Dendritic cell treated with granulocyte-macrophage colony-stimulating factor and Interleukin-4, amounts not matched to agents 40 ng/mL and 50 ng/mL, for 4 days (primary cell): Measurements from ENCODE around the gene DNLZ.

Experiments used
- H3K27ac Mint-ChIP-seq: one replicate; pipeline ENCODE4 v1.8.0; 2022; ENCODE audit warnings: mild to moderate bottlenecking, mixed read lengths
- H3K27me3 Mint-ChIP-seq: one replicate; pipeline ENCODE4 v1.8.0; 2022; ENCODE audit warnings: mild to moderate bottlenecking, mixed read lengths
- H3K36me3 Mint-ChIP-seq: one replicate; pipeline ENCODE4 v1.8.0; 2022; ENCODE audit warnings: low read depth, mixed read lengths
- H3K4me1 Mint-ChIP-seq: one replicate; pipeline ENCODE4 v1.8.0; 2022; ENCODE audit warnings: low read depth, mixed read lengths
- H3K4me3 Mint-ChIP-seq: one replicate; pipeline ENCODE4 v1.8.0; 2022; ENCODE audit warnings: mild to moderate bottlenecking, moderate library complexity, mixed read lengths
- H3K9me3 Mint-ChIP-seq: one replicate; pipeline ENCODE4 v1.8.0; 2022; ENCODE audit warnings: mixed read lengths
- intact Hi-C: fragments of 100-400 bp; cut with micrococcal nuclease; formaldehyde crosslinking; loops from one replicate; pipeline ENCODE4 v1.15.0; 2022

Gene DNLZ

DNA sequence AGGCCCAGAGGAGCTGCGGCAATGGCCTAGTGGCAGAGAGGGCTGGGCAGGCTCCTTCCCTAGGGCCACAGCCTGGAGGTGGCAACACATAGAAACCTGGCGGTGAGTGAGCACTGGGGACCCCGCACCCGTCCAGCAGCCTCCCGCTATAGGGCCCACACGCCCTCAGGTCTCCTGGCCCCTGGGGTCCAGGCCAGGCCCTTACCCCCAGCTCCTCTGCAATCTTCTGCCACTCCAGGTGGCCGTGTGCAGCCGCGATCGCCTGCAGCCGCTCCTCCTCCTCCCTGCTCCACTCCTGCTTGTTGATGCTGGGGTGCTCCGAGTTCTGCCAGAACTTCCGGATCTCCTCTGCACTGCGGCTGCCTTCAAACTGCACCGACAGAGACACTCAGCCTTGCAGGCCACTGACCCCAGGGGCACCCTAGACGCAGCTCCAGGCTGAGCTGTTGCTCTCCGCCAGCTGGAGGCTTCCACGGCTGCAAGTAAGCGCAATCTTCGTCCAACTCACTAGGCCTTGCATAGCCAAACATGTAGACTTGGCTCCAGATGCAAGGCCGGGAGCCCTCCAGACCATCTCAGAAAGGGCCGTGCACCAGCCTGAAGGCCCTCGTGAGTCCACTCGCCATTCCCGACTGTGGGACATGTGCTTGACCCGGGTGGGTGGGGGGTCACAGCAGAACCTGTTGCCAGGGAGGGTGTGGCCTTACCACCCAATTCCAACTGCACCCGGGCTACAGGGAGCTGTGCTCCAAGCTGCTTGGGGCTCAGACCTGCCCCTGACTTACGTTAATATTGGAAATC, 28.4 kb upstream of the DNLZ start:
- no peaks in the 10 kb centered on the region for H3K27me3 Mint-ChIP-seq
- H3K4me1 Mint-ChIP-seq: peaks cover 8% of the 10 kb centered on the region
- H3K4me3 Mint-ChIP-seq: no peak overlapping the region
- intact Hi-C loops: no loop called here
- no peak overlapping the region for H3K27ac Mint-ChIP-seq
- H3K36me3 Mint-ChIP-seq: peaks cover 100% of the 10 kb centered on the region
- H3K9me3 Mint-ChIP-seq: no peaks in the 10 kb centered on the region

DNA sequence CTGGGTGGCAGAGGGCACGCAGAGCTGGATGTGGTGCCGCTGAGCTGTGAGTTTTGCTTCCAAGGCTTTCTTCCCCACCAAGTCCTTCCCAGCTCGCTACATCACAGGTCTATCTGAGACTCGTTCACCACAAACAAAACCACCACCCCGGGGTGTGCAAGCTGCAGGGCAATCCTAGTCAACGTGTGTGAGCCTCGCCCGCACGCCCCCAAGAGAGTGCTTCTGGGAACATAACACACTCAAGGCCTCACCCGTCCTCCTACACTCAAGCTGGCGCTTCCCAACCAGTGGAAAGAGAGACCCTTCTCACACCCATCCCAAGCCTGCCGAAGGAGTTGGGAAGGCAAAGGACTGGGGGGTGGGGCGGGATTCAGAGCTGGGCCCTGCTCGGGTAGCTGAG, 25.9 kb upstream of the DNLZ start:
- Mint-ChIP-seq H3K27me3 (no peaks in the 10 kb centered on the region), H3K27ac (no peak overlapping the region)
- intact Hi-C loops: no loop called here

DNA sequence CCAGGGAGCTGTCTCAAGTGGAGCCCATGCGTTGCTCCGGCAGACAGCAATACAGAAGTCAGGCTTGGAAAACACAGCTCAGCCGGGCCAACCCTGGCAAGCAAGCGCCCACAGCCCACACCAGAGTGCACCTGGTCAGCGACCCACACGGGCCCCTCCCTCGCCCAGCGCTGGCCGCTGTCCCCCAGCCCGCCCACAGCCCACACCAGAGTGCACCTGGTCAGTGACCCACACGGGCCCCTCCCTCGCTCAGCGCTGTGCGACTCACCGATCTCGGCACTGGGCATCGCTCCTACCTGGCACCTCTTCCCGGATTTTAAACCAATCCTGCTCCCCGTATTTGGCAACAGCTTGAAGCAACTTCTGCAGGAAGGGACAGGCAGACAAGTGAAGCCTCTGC, 23.7 kb upstream of the DNLZ start:
- H3K9me3 Mint-ChIP-seq: no peaks in the 10 kb centered on the region
- no peak overlapping the region for H3K27ac Mint-ChIP-seq
- intact Hi-C loops: no loop called here
- no peak overlapping the region for H3K4me3 Mint-ChIP-seq
- peaks cover 100% of the 10 kb centered on the region for H3K36me3 Mint-ChIP-seq
- H3K4me1 Mint-ChIP-seq: peaks cover 24% of the 10 kb centered on the region
- no peaks in the 10 kb centered on the region for H3K27me3 Mint-ChIP-seq

More for the DNA sequence above, 25.9 kb upstream of the DNLZ start:
- Mint-ChIP-seq H3K9me3 (no peaks in the 10 kb centered on the region), H3K4me1 (peaks cover 24% of the 10 kb centered on the region), H3K4me3 (no peak overlapping the region), H3K36me3 (peaks cover 100% of the 10 kb centered on the region)

DNA sequence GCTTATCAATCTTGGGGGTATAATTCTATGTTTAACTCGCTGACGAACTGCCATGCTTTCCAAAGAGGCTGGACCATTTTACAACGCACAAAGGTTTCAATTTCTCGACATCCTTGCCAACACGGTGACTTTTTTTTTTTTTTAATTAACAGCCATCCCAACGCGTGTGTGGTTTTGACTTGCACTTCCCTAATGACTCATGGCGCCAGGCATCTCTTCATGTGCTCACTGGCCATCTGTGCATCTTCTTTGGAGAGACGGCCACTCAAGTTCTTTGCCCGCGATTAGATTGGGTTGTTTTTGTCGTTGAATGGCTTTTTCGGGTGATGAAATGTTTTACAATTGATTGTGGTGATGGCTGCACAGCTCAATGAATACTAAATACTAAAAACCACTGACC, 22.5 kb upstream of the DNLZ start:
- peak overlapping the region; percentile 39 for H3K27ac Mint-ChIP-seq
- no peaks in the 10 kb centered on the region for H3K9me3 Mint-ChIP-seq
- intact Hi-C loops: no loop called here
- H3K27me3 Mint-ChIP-seq: no peaks in the 10 kb centered on the region
- peaks cover 100% of the 10 kb centered on the region for H3K36me3 Mint-ChIP-seq
- peaks cover 24% of the 10 kb centered on the region for H3K4me1 Mint-ChIP-seq
- peak overlapping the region; percentile 32 for H3K4me3 Mint-ChIP-seq

DNA sequence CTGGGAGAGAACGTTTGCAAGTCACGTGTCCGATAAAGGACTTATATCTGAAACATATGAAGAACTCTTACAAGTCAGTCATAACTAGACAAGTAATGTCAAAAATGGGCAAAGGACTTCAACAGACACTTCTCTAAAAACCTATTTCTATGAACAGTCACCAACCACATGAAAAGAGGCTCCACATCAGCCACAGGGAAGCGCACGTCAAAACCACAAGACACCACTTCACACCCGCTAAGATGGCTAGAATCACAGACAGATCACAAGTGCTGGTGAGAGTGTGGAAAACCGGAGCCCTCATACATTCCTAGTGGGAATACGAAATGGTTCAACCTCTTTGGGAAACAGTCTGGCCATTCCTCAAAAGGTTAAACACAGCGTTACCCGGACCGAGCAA, 21.5 kb upstream of the DNLZ start:
- H3K9me3 Mint-ChIP-seq: no peaks in the 10 kb centered on the region
- intact Hi-C loops: no loop called here
- no peaks in the 10 kb centered on the region for H3K27me3 Mint-ChIP-seq
- H3K4me3 Mint-ChIP-seq: no peak overlapping the region
- H3K27ac Mint-ChIP-seq: no peak overlapping the region
- peaks cover 24% of the 10 kb centered on the region for H3K4me1 Mint-ChIP-seq
- H3K36me3 Mint-ChIP-seq: peaks cover 100% of the 10 kb centered on the region

DNA sequence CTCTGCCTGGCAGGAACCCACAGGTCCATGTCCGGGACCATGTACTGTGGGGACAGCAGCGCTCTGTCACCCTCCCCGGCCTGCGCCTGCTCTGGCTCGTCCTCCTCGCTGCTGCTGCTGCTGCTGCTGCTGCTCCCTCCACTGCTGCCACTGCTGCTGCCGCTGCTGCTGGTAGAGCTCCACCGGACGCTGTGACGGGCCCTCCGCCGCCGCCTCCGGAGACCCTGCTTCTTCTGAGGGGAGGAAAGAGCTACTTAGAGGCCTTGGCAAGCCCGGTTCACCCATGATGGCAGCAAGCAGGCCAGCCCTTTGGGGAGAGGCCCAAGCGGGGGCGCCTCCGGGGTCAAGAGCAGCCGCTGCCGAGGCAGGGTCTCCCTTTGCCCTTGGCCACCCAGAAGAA, 19.9 kb upstream of the DNLZ start:
- peaks cover 16% of the 10 kb centered on the region for H3K4me1 Mint-ChIP-seq
- no peaks in the 10 kb centered on the region for H3K9me3 Mint-ChIP-seq
- no peaks in the 10 kb centered on the region for H3K27me3 Mint-ChIP-seq
- H3K4me3 Mint-ChIP-seq: no peak overlapping the region
- H3K36me3 Mint-ChIP-seq: peaks cover 100% of the 10 kb centered on the region
- peak overlapping the region; percentile 28 for H3K27ac Mint-ChIP-seq
- intact Hi-C loops: no loop called here

DNA sequence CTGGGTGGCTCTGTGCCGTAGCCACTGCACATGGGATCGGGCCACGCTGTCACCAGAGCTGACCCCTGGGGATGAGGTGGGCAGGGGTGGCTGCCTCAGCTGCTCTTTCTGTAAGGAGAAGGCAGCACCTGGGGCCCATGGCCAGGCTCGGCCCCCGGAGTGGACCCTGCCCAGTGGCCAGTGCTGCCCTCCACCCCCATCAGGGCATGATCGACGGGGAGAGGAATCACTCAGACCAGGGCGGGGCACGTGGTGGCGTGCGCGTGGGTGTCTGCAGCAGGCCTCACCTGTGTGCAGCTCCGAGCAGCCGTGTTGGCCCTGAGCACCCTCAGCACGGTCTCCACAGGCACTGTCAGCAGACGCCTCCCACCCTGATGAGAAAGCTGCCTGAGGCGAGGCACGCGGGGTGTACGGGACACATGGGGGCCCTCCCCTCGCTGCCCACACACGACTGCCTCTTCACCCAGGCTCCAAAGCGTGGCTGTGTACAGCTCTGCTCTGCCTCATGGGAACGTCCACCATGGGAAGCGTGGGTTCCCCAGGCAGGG, 18.5 kb upstream of the DNLZ start:
- H3K4me3 Mint-ChIP-seq: no peak overlapping the region
- H3K27me3 Mint-ChIP-seq: no peaks in the 10 kb centered on the region
- intact Hi-C loops: no loop called here
- H3K27ac Mint-ChIP-seq: no peak overlapping the region
- no peaks in the 10 kb centered on the region for H3K9me3 Mint-ChIP-seq
- H3K4me1 Mint-ChIP-seq: peaks cover 22% of the 10 kb centered on the region
- peaks cover 93% of the 10 kb centered on the region for H3K36me3 Mint-ChIP-seq

DNA sequence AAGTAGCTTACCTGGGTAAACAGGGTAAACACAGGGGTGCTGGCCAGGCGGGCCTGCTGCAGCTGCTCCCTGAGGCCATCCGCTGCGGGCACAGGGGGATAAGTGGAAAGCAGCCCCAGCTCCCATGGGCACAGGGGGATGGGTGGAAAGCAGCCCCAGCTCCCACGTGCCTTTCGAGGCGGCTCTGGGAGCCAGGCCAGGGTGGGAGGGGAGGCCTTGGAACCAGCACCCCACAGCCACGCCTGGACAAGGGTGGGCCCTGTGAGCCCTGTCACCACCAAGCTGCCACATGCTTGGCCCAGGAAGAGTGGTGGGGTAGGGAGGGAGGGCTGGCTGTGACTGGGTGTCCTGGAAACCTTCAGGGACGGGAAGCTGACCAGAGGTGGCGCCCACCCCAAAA, 17.8 kb upstream of the DNLZ start:
- no peaks in the 10 kb centered on the region for H3K27me3 Mint-ChIP-seq
- no peak overlapping the region for H3K27ac Mint-ChIP-seq
- peaks cover 29% of the 10 kb centered on the region for H3K4me1 Mint-ChIP-seq
- no peaks in the 10 kb centered on the region for H3K9me3 Mint-ChIP-seq
- H3K36me3 Mint-ChIP-seq: peaks cover 85% of the 10 kb centered on the region
- no peak overlapping the region for H3K4me3 Mint-ChIP-seq
- intact Hi-C loops: no loop called here

DNA sequence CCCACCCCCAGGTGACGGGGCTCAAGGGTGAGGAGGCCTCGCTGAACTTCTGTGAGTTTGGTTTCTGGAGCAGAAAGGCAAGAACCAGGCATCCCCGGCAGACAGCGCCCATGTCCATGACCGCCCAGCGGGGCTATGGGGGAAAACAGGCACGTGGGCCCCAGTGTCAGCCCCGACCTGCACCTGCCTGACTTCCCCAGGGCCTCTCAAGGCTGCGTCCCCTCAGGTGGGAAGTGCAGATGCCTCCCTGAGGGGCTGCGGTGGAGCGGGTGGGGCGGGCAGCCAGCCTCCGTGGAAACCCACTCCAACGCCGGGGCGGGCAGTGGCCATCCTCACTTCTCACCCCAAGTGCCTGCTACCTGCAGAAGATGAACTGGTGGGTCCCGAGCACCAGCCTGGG, 16.8 kb upstream of the DNLZ start:
- Mint-ChIP-seq H3K27me3 (no peaks in the 10 kb centered on the region), H3K27ac (no peak overlapping the region), H3K36me3 (peaks cover 84% of the 10 kb centered on the region), H3K4me3 (no peak overlapping the region), H3K4me1 (peaks cover 29% of the 10 kb centered on the region), H3K9me3 (no peaks in the 10 kb centered on the region)
- intact Hi-C loops: no loop called here

DNA sequence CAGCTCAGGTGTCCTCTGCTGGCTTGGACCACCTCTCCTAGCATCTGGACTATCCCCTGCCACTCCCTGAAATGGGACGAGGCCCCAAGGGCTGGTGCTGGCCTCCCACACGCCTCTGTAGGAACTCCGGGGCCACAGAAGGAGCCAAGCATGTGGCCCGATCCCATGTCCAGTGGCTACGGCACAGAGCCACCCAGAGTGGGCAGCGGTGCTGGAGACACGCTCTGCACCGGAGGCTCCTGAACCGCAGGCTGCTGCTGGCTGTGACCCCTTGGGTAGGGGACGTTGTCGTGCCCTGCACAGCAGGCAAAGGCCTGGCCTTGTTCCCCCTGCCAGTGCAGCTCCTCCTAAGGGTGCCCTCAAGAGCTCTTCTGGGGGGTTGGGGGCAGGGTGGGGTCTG, 16.3 kb upstream of the DNLZ start:
- intact Hi-C loops: no loop called here
- H3K9me3 Mint-ChIP-seq: no peaks in the 10 kb centered on the region
- H3K4me1 Mint-ChIP-seq: peaks cover 29% of the 10 kb centered on the region
- peaks cover 84% of the 10 kb centered on the region for H3K36me3 Mint-ChIP-seq
- H3K27me3 Mint-ChIP-seq: no peaks in the 10 kb centered on the region
- no peak overlapping the region for H3K4me3 Mint-ChIP-seq
- no peak overlapping the region for H3K27ac Mint-ChIP-seq

DNA sequence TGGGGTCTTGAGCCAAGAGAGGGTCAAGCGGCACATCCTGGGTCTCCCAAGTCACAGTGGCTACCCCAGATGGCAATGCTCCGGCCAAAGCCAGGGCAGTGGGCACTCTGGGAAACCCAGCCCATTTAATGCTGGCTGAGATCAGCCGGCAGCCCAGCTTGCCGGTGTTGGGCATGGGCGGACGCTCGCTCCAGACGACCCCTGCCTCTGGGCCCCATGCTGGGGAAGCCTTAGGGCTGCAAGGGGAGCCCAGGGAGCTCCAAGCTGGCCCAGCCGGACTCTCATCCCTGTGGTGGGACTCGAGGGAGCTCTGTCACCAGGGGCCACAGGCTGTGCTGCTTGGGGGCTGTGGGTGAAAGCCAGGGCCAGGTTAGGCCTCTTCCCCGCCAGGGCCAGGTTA, 15.9 kb upstream of the DNLZ start:
- no peak overlapping the region for H3K27ac Mint-ChIP-seq

DNA sequence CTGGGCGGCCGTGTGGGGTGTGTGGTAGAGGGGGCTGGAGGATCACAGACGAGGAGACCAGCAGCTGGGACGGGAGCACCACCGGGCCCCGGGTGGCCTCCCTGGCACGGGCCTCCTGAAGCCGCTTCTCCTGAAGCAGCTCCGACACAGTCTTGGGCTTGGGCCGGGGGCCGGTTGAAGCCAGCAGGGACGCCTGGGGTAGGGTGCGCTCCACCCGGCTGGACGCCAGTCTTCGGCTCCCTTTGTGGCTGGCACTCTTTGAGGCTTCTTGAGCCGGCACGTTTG, 15.4 kb upstream of the DNLZ start:
- H3K4me1 Mint-ChIP-seq: peaks cover 37% of the 10 kb centered on the region
- intact Hi-C loops: no loop called here
- no peak overlapping the region for H3K4me3 Mint-ChIP-seq
- H3K27ac Mint-ChIP-seq: peak overlapping the region; percentile 46
- no peaks in the 10 kb centered on the region for H3K27me3 Mint-ChIP-seq
- H3K9me3 Mint-ChIP-seq: no peaks in the 10 kb centered on the region
- H3K36me3 Mint-ChIP-seq: peaks cover 81% of the 10 kb centered on the region

More for the DNA sequence above, 15.9 kb upstream of the DNLZ start:
- no peaks in the 10 kb centered on the region for H3K27me3 Mint-ChIP-seq
- no peaks in the 10 kb centered on the region for H3K9me3 Mint-ChIP-seq
- H3K36me3 Mint-ChIP-seq: peaks cover 84% of the 10 kb centered on the region
- intact Hi-C loops: no loop called here
- H3K4me3 Mint-ChIP-seq: no peak overlapping the region
- peaks cover 32% of the 10 kb centered on the region for H3K4me1 Mint-ChIP-seq

DNA sequence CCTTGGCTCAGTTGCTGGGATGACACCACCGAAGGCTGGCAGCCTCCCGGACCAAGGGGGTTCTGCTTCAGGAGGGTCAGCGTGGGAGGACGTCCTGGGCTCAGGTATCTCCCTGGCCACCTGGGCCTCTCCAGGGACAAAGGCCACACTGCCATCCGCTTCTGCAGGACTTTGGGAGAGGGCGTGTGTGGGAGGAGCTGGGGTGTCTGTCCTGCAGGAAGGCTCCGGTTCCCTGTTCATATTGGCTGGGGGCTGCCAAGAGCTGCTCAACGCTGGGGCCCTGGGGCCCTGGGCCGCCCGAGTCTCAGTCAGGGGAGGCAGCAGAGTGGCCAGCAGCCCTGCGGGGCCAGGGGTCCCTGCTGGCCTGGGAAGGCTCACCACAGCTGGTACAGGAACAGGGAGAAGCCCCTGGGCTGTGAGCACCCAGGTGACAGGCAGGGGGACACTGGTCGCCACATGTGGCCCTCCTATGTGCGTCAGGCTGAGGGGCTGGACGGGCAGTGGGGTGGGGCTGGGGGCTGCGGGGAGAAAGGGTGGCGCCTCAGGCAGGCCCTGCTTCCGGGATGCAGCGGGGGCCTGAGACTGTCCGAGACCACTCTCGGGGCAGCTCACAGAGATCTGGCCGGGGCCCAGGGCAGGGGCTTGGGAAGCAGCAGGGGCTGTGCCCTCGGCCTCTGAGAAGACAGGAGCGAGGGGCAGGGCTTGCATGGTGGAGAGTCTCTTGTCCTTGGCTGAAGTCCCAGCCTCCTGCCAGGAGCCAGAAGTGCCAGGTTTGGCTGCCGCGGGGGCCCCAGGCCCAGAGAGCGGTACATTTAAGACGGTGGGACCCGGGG, 14.8 kb upstream of the DNLZ start:
- H3K9me3 Mint-ChIP-seq: no peaks in the 10 kb centered on the region
- peak overlapping the region; percentile 46 for H3K27ac Mint-ChIP-seq
- H3K4me3 Mint-ChIP-seq: no peak overlapping the region
- intact Hi-C loops: no loop called here
- H3K36me3 Mint-ChIP-seq: peaks cover 81% of the 10 kb centered on the region
- peaks cover 40% of the 10 kb centered on the region for H3K4me1 Mint-ChIP-seq
- no peaks in the 10 kb centered on the region for H3K27me3 Mint-ChIP-seq

DNA sequence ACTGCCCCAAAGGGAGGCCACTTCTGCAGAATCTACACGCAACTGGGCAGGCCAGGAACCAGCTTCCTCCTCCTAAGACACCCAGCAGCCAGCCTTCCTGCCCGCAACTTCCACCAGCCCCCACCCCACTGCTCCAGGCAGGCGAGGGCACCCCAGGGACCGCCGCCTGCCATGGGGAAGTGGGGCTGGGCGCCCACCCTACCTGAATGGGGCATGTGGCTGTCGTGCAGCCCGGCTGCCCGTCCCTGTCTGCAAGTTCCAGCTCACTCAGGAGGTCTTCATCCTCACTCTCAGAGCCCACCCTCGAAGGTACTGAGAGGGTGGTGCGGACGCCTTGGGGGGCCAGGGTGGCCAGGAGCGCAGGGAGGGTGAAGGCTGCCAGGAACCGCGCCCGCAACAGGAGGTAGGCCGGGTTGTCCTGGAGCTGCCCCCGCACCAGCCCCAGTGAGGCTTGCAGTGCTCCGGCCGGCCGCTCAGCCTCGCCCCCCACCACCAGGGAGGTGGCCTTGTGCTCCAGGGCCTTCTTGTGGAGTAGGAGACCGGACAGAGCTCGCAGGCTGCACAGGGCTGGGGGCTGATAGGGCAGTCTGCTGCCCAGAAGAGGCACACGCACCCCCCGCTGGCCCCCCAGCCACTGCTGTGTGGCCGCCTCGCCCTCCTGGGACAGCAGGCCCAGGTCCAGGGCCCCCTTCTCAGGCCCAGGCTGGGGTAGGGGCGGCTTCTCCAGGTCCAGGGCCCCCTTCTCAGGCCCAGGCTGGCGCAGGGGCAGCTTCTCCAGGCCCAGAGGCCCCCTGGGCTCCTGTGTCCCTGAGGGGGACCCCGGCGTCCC, 14.0 kb upstream of the DNLZ start:
- Mint-ChIP-seq H3K27me3 (no peaks in the 10 kb centered on the region), H3K9me3 (no peaks in the 10 kb centered on the region), H3K4me3 (peak overlapping the region; percentile 49), H3K36me3 (peaks cover 81% of the 10 kb centered on the region), H3K27ac (peak overlapping the region; percentile 93), H3K4me1 (peaks cover 40% of the 10 kb centered on the region)
- intact Hi-C loops: no loop called here
